Femur (tissue), 1 donor: ENCODE results near the gene AMDHD2.
"Not testable (repeated sequence)": the region's sequence is repeated elsewhere in the genome, so short reads cannot be mapped to it uniquely, and the experiment has no call there.

ENCODE experiments used
- DNase-seq: peaks from one replicate; pipeline ENCODE4 v3.0.0-alpha.2; 2017

AMDHD2 gene

GRCh38 chr16:2520097-2520783 is at the start of gene AMDHD2:
Gene AMDHD2, plus strand, starts transcription at chr16:2520371. Its CDS starts 88 bp downstream, at chr16:2520459.
- DNase-seq, result peak; percentile 94

- no peak for DNase-seq
Measured at GRCh38 chr16:2470603-2471015, 49.6 kb upstream of the AMDHD2 start.

GRCh38 chr16:2471016-2471652 is 49.0 kb upstream of the AMDHD2 start, which contains the start of gene NTN3:
Gene NTN3, plus strand, starts transcription at chr16:2471297. Its CDS starts 405 bp downstream, at chr16:2471702.
- peak; percentile 86 for DNase-seq

GRCh38 chr16:2471653-2472487 is 48.3 kb upstream of the AMDHD2 start:
- DNase-seq, result no peak

- no peak for DNase-seq
Measured at GRCh38 chr16:2472488-2472864, 47.7 kb upstream of the AMDHD2 start.

GRCh38 chr16:2472885-2473445 is 47.2 kb upstream of the AMDHD2 start:
- DNase-seq, result no peak

- DNase-seq, result no peak
Measured at GRCh38 chr16:2473446-2473926, 46.7 kb upstream of the AMDHD2 start.

GRCh38 chr16:2473999-2474876 is 45.9 kb upstream of the AMDHD2 start:
- no peak for DNase-seq

GRCh38 chr16:2474877-2475412 is 45.2 kb upstream of the AMDHD2 start, which contains the start of gene TBC1D24:
Gene TBC1D24, plus strand, starts transcription at chr16:2475127. Its CDS starts 21,022 bp downstream, at chr16:2496149.
- peak; percentile 94 for DNase-seq

- no peak for DNase-seq
Measured at GRCh38 chr16:2475413-2476344, 44.5 kb upstream of the AMDHD2 start.

- DNase-seq, result no peak
Measured at GRCh38 chr16:2476345-2476720, 43.8 kb upstream of the AMDHD2 start.

GRCh38 chr16:2476741-2477140 is 43.4 kb upstream of the AMDHD2 start:
- DNase-seq, result no peak

GRCh38 chr16:2477327-2477726 is 42.8 kb upstream of the AMDHD2 start:
- DNase-seq, result no peak

GRCh38 chr16:2478279-2478678 is 41.9 kb upstream of the AMDHD2 start:
- DNase-seq, result no peak

GRCh38 chr16:2479996-2480395 is 40.2 kb upstream of the AMDHD2 start:
- DNase-seq, result not testable (repeated sequence)

- no peak for DNase-seq
Measured at GRCh38 chr16:2480948-2481347, 39.2 kb upstream of the AMDHD2 start.

GRCh38 chr16:2481676-2482075 is 38.5 kb upstream of the AMDHD2 start:
- DNase-seq, result no peak

GRCh38 chr16:2482249-2482648 is 37.9 kb upstream of the AMDHD2 start:
- peak; percentile 47 for DNase-seq

GRCh38 chr16:2482708-2483534 is 37.2 kb upstream of the AMDHD2 start:
- DNase-seq, result peak; percentile 88
